ENCODE measurements around the gene GLE1.

Gene GLE1

DNA sequence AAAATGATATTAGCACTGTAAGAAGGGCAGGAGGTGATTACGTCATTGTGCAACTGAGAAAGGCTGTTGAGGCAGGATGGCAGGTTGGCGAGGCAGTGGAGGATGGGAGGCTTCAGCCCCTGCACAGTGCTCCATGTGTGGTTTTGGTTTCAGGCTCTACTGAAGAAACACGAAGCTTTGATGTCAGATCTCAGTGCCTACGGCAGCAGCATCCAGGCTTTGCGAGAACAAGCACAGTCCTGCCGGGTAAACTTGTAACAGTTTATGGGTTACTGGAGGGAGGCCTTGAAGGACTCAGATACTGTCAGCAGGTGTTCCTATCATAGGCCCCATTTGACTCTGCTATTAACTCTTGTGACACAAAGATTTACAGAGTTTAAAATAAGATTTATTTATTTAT lies 82.9 kb downstream of the GLE1 start:
- no peaks in the 10 kb centered on the region for H3K36me3 ChIP-seq (ENCODE audit: control insufficient read depth, insufficient read depth, low read length)
- H3K4me1 ChIP-seq: no peaks in the 10 kb centered on the region
- H3K4me3 ChIP-seq (ENCODE audit: low read depth, low read length): no peak overlapping the region
- no peak overlapping the region for H3K4me2 ChIP-seq (ENCODE audit: low read length)
- no peaks in the 10 kb centered on the region for H3K9me3 ChIP-seq (ENCODE audit: control insufficient read depth, low read length)
- H3K9ac ChIP-seq: no peak overlapping the region
- H2AFZ ChIP-seq: no peak overlapping the region
- no peaks in the 10 kb centered on the region for H3K27me3 ChIP-seq (ENCODE audit: control insufficient read depth, insufficient read depth, low read length)
- TF ChIP-seq, protein P1, sequence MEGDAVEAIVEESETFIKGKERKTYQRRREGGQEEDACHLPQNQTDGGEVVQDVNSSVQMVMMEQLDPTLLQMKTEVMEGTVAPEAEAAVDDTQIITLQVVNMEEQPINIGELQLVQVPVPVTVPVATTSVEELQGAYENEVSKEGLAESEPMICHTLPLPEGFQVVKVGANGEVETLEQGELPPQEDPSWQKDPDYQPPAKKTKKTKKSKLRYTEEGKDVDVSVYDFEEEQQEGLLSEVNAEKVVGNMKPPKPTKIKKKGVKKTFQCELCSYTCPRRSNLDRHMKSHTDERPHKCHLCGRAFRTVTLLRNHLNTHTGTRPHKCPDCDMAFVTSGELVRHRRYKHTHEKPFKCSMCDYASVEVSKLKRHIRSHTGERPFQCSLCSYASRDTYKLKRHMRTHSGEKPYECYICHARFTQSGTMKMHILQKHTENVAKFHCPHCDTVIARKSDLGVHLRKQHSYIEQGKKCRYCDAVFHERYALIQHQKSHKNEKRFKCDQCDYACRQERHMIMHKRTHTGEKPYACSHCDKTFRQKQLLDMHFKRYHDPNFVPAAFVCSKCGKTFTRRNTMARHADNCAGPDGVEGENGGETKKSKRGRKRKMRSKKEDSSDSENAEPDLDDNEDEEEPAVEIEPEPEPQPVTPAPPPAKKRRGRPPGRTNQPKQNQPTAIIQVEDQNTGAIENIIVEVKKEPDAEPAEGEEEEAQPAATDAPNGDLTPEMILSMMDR (IDR thresholded peaks at IDR 0.05): no peak
- no peaks in the 10 kb centered on the region for H3K79me2 ChIP-seq
- no peak overlapping the region for H3K27ac ChIP-seq

DNA sequence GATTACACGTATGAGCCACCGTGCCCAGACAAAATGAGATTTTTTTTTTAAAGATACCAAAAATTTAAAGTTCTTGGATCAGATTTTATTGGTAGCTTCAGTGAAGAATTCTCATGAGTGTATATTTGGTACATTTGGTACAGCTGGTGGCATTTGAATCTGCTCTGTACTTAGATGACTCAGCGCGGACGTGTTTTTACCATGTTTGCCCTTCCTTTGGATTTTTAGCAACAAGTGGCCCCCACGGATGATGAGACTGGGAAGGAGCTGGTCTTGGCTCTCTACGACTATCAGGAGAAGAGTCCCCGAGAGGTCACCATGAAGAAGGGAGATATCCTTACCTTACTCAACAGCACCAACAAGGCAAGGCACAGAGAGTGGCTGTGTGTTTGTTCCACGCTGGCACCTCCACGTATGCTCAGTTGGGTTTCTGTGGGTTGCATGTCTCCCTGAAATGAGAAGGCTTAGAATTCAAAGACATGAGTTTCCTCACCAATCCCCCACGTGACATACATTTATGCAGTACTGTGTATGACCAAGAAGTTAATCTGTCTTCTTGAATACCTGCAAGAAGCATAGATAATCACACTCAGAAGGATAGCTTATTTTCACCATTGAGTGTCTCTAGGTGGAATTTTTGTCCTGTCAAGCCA lies 84.2 kb downstream of the GLE1 start:
- Histone ChIP-seq H2AFZ (no peak overlapping the region), H3K4me1 (no peaks in the 10 kb centered on the region), H3K4me3 (ENCODE audit: low read depth, low read length) (no peak overlapping the region), H3K9me3 (ENCODE audit: control insufficient read depth, low read length) (no peaks in the 10 kb centered on the region), H3K79me2 (no peaks in the 10 kb centered on the region), H3K36me3 (ENCODE audit: control insufficient read depth, insufficient read depth, low read length) (no peaks in the 10 kb centered on the region), H3K9ac (no peak overlapping the region), H3K27ac (no peak overlapping the region), H3K4me2 (ENCODE audit: low read length) (no peak overlapping the region), H3K27me3 (ENCODE audit: control insufficient read depth, insufficient read depth, low read length) (no peaks in the 10 kb centered on the region)
- TF ChIP-seq, protein P1 (IDR thresholded peaks at IDR 0.05): no peak
